Upper lobe of left lung (tissue), 6 donors: ENCODE data around the gene CPLX1. TPM values are rescaled to one million over a fixed set of nuclear protein-coding genes. Genes with fewer than 3 reads are reported as not detected.

Source experiments
- ATAC-seq, 2 donors: fragments of 200-7000 bp; cut with Tn5 transposase; one replicate each; pipeline ENCODE4 v1.9.1; 2022; ENCODE audit warnings: mild to moderate bottlenecking in 2 of 2, moderate library complexity in 2 of 2; ENCODE audit not compliant: low FRiP score in 2 of 2
- DNase-seq, 2 donors: peaks; one replicate each; pipeline ENCODE4 v3.0.0-alpha.2; 2019 to 2020
- H3K27ac ChIP-seq, 4 donors: fragments of 200-600 bp; sonication (generic); one replicate each; pipeline ENCODE4 v1.5.1; 2016 to 2019
- H3K27me3 ChIP-seq, 4 donors: fragments of 200-600 bp; sonication (generic); one replicate each; pipeline ENCODE4 v1.5.1; 2017 to 2019
- H3K36me3 ChIP-seq, 4 donors: fragments of 200-600 bp; sonication (generic); one replicate each; pipeline ENCODE4 v1.5.1; 2016 to 2019
- H3K4me1 ChIP-seq, 4 donors: fragments of 200-600 bp; sonication (generic); one replicate each; pipeline ENCODE4 v1.5.1; 2018 to 2019
- H3K4me3 ChIP-seq, 4 donors: fragments of 200-600 bp; sonication (generic); one replicate each; pipeline ENCODE4 v1.5.1; 2017 to 2019; ENCODE audit warnings: mild to moderate bottlenecking in 2 of 4, moderate library complexity in 1 of 4
- H3K9me3 ChIP-seq, 4 donors: fragments of 200-600 bp; sonication (generic); one replicate each; pipeline ENCODE4 v1.5.1; 2018 to 2019
- EP300 ChIP-seq, 4 donors: sonication (generic); formaldehyde crosslinking; IDR thresholded peaks; one replicate each; pipeline ENCODE4 v1.5.1; 2017; ENCODE audit warnings: antibody characterized with exemption in 4 of 4, control low read depth in 2 of 4
- POLR2A ChIP-seq, 4 donors: fragments of 450-650 bp; IDR thresholded peaks; one replicate each; pipeline ENCODE4 v1.5.1; 2016 to 2017; ENCODE audit warnings: antibody characterized with exemption in 4 of 4, mild to moderate bottlenecking in 2 of 4
- POLR2AphosphoS5 ChIP-seq, 2 donors: sonication (generic); formaldehyde crosslinking; IDR thresholded peaks; one replicate each; pipeline ENCODE4 v1.5.1; 2017; ENCODE audit warnings: antibody characterized with exemption in 2 of 2
- WGBS, 2 donors: methylation state at CpG; one replicate each; pipeline ENCODE4 v1.1.5; 2017 to 2018; 5-methylcytosine and 5-hydroxymethylcytosine counted together
- total RNA-seq, 6 donors: library from RNA; depleted of rRNA in 4 of 6; stranded (reverse); fragments of >200 nt in 4 of 6; gene quantifications; one replicate each; pipeline versions ENCODE4 v1.1.0 to v1.2.1, GENCODE V29; 2016 to 2021
- TF ChIP-seq, protein P1 (sequence below), 6 experiments: fragments of 450-650 bp in 4 of 6; fragments of 200-600 bp in 2 of 6; sonication (generic) in 2 of 6; IDR thresholded peaks; one replicate each; pipeline ENCODE4 v1.5.1; 2016 to 2019; ENCODE audit warnings: antibody characterized with exemption in 6 of 6
- donor health status: DM: no; HTN: no; CAD: no; lungs with moderate emphysema.
- donor health status: DM: no; HTN: yes; CAD: no; lungs with severe emphysema.

CPLX1 gene
- total RNA-seq, 6 donors from 2014 or later: 0.61 to 4.2 (median 1.8) TPM

DNA sequence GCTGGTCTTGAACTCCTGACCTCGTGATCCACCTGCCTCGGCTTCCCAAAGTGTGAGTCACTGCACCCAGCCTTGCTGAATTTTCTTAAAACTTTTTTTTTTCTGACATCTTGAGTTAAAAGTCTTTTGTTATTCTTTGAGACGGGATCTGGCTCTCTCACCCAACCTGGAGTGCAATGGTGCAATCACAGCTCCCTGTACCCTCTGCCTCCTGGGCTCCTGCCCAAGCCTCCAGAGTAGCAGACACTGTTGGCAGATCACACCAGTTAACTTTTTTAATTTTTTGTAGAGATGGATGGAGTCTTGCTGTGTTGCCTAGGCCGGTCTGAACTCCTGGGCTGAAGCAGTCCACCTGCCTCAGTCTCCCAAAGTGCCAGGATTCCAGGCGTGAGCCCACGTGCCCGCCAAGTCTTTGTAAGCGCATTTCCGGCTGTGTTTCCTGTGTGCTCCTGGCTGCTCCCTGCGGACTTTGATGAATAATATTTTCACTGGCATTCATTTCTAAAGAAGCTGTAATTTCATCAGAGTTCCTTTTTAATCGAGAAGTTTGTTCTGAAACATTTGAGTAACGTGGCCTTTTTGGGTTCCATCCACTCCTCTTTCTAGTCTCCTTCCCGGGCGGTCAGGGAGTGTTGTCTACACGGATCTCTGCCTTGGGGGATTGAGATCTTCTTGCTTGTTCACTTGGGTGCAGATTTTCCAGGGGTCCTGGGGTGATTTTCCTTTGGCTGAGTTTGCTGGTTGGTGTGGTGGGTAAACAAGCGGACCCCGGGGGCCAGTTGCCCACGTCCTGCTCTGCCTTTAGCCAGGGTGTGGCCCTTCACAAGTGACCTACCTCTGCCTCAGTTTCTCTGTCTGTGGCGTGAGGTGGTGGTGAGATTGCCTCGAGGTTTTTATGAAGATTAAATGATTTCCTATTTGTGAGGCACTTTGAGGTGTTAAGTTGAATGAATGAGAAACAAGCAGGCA lies 75.9 kb downstream of the CPLX1 start:
- peaks cover 5 to 61% (median 35%) of the 10 kb centered on the region in 4 donors for H3K36me3 ChIP-seq
- 77 to 88% methylated on average over 20 of the region's 20 CpGs for WGBS, 2 donors
- H3K4me1 ChIP-seq: peaks cover 0 to 7% (median 1%) of the 10 kb centered on the region in 4 donors
- DNase-seq: peak in 1 of 2 donors; percentile 24
- H3K27ac ChIP-seq: no peak overlapping the region
- peak in 1 of 2 donors; percentile 61 for ATAC-seq
- no peaks in the 10 kb centered on the region for H3K9me3 ChIP-seq
- H3K4me3 ChIP-seq: no peak overlapping the region
- no peaks in the 10 kb centered on the region for H3K27me3 ChIP-seq
- TF ChIP-seq POLR2AphosphoS5 (IDR thresholded peaks at IDR 0.05): no peak
- TF ChIP-seq EP300 (IDR thresholded peaks at IDR 0.05): no peak
- TF ChIP-seq, protein P1, sequence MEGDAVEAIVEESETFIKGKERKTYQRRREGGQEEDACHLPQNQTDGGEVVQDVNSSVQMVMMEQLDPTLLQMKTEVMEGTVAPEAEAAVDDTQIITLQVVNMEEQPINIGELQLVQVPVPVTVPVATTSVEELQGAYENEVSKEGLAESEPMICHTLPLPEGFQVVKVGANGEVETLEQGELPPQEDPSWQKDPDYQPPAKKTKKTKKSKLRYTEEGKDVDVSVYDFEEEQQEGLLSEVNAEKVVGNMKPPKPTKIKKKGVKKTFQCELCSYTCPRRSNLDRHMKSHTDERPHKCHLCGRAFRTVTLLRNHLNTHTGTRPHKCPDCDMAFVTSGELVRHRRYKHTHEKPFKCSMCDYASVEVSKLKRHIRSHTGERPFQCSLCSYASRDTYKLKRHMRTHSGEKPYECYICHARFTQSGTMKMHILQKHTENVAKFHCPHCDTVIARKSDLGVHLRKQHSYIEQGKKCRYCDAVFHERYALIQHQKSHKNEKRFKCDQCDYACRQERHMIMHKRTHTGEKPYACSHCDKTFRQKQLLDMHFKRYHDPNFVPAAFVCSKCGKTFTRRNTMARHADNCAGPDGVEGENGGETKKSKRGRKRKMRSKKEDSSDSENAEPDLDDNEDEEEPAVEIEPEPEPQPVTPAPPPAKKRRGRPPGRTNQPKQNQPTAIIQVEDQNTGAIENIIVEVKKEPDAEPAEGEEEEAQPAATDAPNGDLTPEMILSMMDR (IDR thresholded peaks at IDR 0.05): no peak
- TF ChIP-seq POLR2A (IDR thresholded peaks at IDR 0.05): no peak

DNA sequence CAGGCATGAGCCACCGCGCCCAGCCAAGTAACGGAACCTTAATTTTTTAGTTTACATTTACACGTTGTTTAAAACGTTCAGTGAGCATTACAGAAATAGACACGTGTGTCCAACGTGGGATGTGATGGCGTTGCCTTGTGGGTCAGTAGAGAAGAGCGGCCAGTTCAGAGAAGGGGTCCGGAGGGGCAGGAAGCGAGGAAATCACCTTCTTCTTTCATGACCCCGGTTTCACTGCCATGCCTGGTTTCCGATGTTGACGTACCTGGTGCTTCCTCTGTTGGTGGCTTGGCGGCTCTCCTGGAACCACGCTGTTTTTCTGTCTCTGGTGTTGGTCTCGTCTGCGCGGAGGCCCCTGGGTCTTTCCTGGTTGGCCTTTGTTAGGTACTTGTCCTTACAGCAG lies 77.5 kb downstream of the CPLX1 start:
- Histone ChIP-seq H3K27ac (no peak overlapping the region), H3K36me3 (peaks cover 5 to 57% (median 32%) of the 10 kb centered on the region in 4 donors), H3K9me3 (no peaks in the 10 kb centered on the region), H3K4me3 (no peak overlapping the region), H3K27me3 (no peaks in the 10 kb centered on the region), H3K4me1 (peaks cover 0 to 7% (median 1%) of the 10 kb centered on the region in 4 donors)
- DNase-seq: no peak
- no peak for ATAC-seq
- WGBS, 2 donors: 92 to 93% methylated on average over 19 of the region's 19 CpGs
- no peak for TF ChIP-seq POLR2AphosphoS5 (IDR thresholded peaks at IDR 0.05)
- TF ChIP-seq EP300 (IDR thresholded peaks at IDR 0.05): no peak
- TF ChIP-seq POLR2A (IDR thresholded peaks at IDR 0.05): no peak
- TF ChIP-seq, protein P1 (IDR thresholded peaks at IDR 0.05): no peak

DNA sequence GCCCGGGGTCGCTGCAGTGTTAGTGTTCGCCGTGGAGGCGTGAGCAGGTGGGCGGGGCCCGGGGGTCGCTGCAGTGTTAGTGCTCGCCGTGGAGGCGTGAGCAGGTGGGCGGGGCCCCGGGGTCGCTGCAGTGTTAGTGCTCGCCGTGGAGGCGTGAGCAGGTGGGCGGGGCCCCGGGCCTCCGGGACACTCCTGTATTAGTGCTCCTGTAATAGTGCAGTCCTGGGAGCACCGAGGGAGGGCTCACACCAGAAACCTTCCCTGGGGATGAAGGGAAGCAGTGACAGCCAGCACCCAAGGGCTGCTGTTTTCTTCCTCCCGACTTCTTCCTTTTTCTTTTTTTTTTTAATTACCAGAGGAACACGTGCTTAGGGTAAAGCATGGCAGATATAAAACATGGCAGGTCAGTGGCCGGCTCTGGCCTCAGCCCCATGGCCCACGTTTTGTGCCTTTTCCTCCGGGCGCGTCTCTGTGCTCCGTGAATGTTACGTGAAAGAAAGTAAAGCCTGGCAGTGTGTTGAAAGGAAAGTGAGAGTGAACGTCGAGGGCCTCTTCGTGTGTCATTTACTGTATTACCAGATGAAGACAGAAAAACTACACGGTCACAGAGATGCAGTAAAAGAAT lies 78.3 kb downstream of the CPLX1 start:
- Histone ChIP-seq H3K9me3 (no peaks in the 10 kb centered on the region), H3K4me3 (no peak overlapping the region), H3K27me3 (no peaks in the 10 kb centered on the region), H3K27ac (no peak overlapping the region), H3K4me1 (peaks cover 0 to 7% (median 1%) of the 10 kb centered on the region in 4 donors), H3K36me3 (peaks cover 3 to 54% (median 28%) of the 10 kb centered on the region in 4 donors)
- WGBS, 2 donors: 93 to 96% methylated on average over 14 to 21 of the region's 34 CpGs
- ATAC-seq (no peak), DNase-seq (peak in 1 of 2 donors; percentile 57)
- TF ChIP-seq POLR2AphosphoS5 (IDR thresholded peaks at IDR 0.05) (no peak), POLR2A (IDR thresholded peaks at IDR 0.05) (no peak), EP300 (IDR thresholded peaks at IDR 0.05) (no peak)
- TF ChIP-seq, protein P1 (IDR thresholded peaks at IDR 0.05): no peak

DNA sequence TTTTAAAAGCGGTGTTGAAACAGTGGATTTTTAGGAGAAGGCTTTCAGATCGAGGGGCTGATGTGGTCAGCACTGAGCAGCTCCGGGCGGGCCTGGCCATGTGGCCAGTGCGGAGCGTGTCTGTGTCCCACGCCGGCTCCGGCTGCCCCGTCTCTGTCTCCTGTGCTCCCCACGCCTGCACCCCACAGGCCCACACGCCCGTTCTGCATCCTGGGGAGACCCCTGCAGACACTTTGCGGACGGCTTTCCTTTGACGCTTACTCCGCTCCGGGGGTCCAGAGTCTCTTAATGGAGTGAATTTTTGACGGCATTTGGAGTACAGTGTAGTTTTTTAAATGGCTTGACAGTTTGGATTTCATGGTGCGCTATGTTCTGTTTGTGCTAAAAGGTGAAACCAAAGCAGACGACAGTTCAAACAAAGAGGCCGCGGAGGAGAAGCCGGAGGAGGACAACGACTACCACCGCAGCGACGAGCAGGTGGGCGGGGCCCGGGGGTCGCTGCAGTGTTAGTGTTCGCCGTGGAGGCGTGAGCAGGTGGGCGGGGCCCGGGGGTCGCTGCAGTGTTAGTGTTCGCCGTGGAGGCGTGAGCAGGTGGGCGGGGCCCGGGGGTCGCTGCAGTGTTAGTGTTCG lies 81.6 kb downstream of the CPLX1 start:
- 91 to 92% methylated on average over 30 to 31 of the region's 44 CpGs for WGBS, 2 donors
- Histone ChIP-seq H3K4me1 (no peaks in the 10 kb centered on the region), H3K27ac (no peak overlapping the region), H3K9me3 (no peaks in the 10 kb centered on the region), H3K4me3 (no peak overlapping the region), H3K36me3 (peaks cover 0 to 45% (median 22%) of the 10 kb centered on the region in 4 donors), H3K27me3 (no peaks in the 10 kb centered on the region)
- ATAC-seq (peak in 1 of 2 donors; percentile 37), DNase-seq (peak in 1 of 2 donors; percentile 75)
- TF ChIP-seq EP300 (IDR thresholded peaks at IDR 0.05): no peak
- TF ChIP-seq POLR2A (IDR thresholded peaks at IDR 0.05): no peak
- TF ChIP-seq POLR2AphosphoS5 (IDR thresholded peaks at IDR 0.05): no peak
- TF ChIP-seq, protein P1 (IDR thresholded peaks at IDR 0.05): no peak
